NB4 (cell line): ENCODE measurements around the gene SLC17A5.
"Not testable (repeated sequence)": the region's sequence is repeated elsewhere in the genome, so short reads cannot be mapped to it uniquely, and the experiment has no call there.

ENCODE experiments used
- DNase-seq: peaks from one replicate; pipeline ENCODE4 v3.0.0; 2010; ENCODE audit warnings: low read depth
- H3K4me3 ChIP-seq: one replicate; pipeline ENCODE4 v1.5.1; 2011; ENCODE audit warnings: mild to moderate bottlenecking, low read depth, low read length, moderate library complexity
- CTCF ChIP-seq: IDR thresholded peaks from one replicate; pipeline ENCODE4 v1.5.1; 2012; ENCODE audit warnings: low read depth, low read length
- MYC ChIP-seq: IDR thresholded peaks from 2 replicates; pipeline ENCODE4 v1.6.1; 2011; ENCODE audit warnings: low read depth, low read length
- POLR2A ChIP-seq: IDR thresholded peaks from 2 replicates; pipeline ENCODE4 v1.6.1; 2011; ENCODE audit warnings: mild to moderate bottlenecking; ENCODE audit not compliant: insufficient read length; ENCODE audit errors: extremely low read depth
- TF ChIP-seq, protein P1 (sequence below): IDR thresholded peaks from 2 replicates; pipeline ENCODE4 v1.6.1; 2011; ENCODE audit warnings: low read depth, low read length

The SLC17A5 gene

DNA sequence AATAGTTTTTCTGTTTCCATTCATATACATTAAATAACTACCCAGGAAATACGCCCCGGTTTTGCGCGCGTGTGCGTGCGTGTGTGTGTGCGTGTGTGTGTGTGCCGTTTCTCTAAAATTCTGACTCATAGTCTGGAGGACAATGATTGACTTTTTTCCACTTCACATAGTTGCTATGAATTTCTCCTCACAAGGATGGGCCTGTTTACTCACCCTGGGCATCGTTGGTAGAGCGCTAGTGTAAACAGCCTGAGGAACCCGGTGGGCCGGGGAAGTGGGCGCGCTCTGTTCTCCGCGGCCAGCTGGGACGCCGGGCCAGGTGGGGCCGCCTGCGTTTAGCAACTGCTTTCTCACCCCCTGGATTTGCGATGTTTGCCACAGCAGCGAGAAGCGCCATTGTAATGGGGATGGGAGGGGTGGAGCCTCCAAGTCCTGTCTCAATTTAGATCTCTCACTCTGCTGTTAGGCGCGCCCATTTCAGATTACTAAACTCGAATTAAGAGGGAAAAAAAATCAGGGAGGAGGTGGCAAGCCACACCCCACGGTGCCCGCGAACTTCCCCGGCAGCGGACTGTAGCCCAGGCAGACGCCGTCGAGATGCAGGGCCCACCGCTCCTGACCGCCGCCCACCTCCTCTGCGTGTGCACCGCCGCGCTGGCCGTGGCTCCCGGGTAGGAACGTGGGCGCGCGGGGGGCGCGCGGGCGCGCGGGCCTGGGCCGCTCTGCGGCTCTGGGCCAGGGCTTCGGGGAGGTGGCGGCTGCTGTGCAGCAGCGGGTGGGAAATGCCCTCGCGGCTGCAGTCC, 42.0 kb upstream of the SLC17A5 start, which contains the start of gene CD109:
Gene CD109, plus strand, starts transcription at position 585 of the 803 bp plus-strand sequence. Its CDS starts 13 bp downstream, at position 598.
- DNase-seq, result no peak
- no peak within 1 kb of the TSS for H3K4me3 ChIP-seq
- no peak for TF ChIP-seq POLR2A
- TF ChIP-seq MYC, result no peak
- TF ChIP-seq, protein P1, sequence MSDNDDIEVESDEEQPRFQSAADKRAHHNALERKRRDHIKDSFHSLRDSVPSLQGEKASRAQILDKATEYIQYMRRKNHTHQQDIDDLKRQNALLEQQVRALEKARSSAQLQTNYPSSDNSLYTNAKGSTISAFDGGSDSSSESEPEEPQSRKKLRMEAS, result no peak
- TF ChIP-seq CTCF, result no peak

- H3K4me3 ChIP-seq, result no peak overlapping the region
- no peak for TF ChIP-seq CTCF
- no peak for TF ChIP-seq POLR2A
- no peak for DNase-seq
Observed at GRCh38 chr6:73694711-73695411, 41.1 kb upstream of the SLC17A5 start.

GRCh38 chr6:73691512-73691911, 37.7 kb upstream of the SLC17A5 start:
- H3K4me3 ChIP-seq, result no peak overlapping the region
- TF ChIP-seq POLR2A, result no peak
- TF ChIP-seq, protein P1, result no peak
- no peak for TF ChIP-seq MYC
- TF ChIP-seq CTCF, result no peak
- DNase-seq, result no peak

- H3K4me3 ChIP-seq, result no peak overlapping the region
- DNase-seq, result no peak
- TF ChIP-seq CTCF (no peak), POLR2A (no peak), MYC (no peak)
- TF ChIP-seq, protein P1, result no peak
Observed at GRCh38 chr6:73690056-73690455, 36.3 kb upstream of the SLC17A5 start.

- TF ChIP-seq, protein P1, result no peak
- no peak for TF ChIP-seq CTCF
- TF ChIP-seq POLR2A, result no peak
- TF ChIP-seq MYC, result no peak
- no peak for DNase-seq
- H3K4me3 ChIP-seq, result no peak overlapping the region
Observed at GRCh38 chr6:73688351-73688750, 34.6 kb upstream of the SLC17A5 start.

GRCh38 chr6:73683574-73683973, 29.8 kb upstream of the SLC17A5 start:
- not testable (repeated sequence) for H3K4me3 ChIP-seq, DNase-seq
